Muscle of leg (tissue), 11 donors: Measurements from ENCODE around the gene RRP8. TPM values are rescaled to one million over a fixed set of nuclear protein-coding genes. Genes with fewer than 3 reads are reported as not detected.

Experiments
- DNase-seq: peaks from one replicate; pipeline ENCODE4 v3.0.0; 2013
- H3K27ac ChIP-seq: one replicate; pipeline ENCODE4 v1.5.1; 2013; ENCODE audit warnings: mild to moderate bottlenecking, low read length, control low read depth
- H3K27me3 ChIP-seq: one replicate; pipeline ENCODE4 v1.6.1; 2013; ENCODE audit warnings: low read length; ENCODE audit not compliant: control insufficient read depth, insufficient read depth
- H3K36me3 ChIP-seq: one replicate; pipeline ENCODE4 v1.6.1; 2013; ENCODE audit warnings: low read length; ENCODE audit not compliant: control insufficient read depth, insufficient read depth
- H3K4me1 ChIP-seq: one replicate; pipeline ENCODE4 v1.6.1; 2013; ENCODE audit warnings: low read length; ENCODE audit not compliant: control insufficient read depth, insufficient read depth
- H3K4me3 ChIP-seq: one replicate; pipeline ENCODE4 v1.5.1; 2013; ENCODE audit warnings: low read length, control low read depth
- H3K9me3 ChIP-seq: replicated peaks from 2 replicates; pipeline ENCODE4 v1.6.1; 2013; ENCODE audit warnings: low read depth, low read length; ENCODE audit not compliant: control insufficient read depth
- WGBS: methylation state at CpG from one replicate; pipeline ENCODE4 v1.1.5; 2013; ENCODE audit warnings: missing lambda C conversion rate; ENCODE audit not compliant: insufficient coverage; 5-methylcytosine and 5-hydroxymethylcytosine counted together
- polyA plus RNA-seq, 8 donors: library from polyadenylated mRNA; unstranded; fragments of 120-200 nt; gene quantifications; one replicate each; pipeline versions ENCODE4 v1.2.1 to v1.2.3, GENCODE V29; 2013; ENCODE audit warnings: inconsistent platforms in 1 of 8, low replicate concordance in 1 of 8; ENCODE audit not compliant: insufficient read length in 8 of 8, insufficient read depth in 1 of 8
- total RNA-seq: library from RNA; stranded (reverse); fragments of 120-200 nt; gene quantifications from one replicate; pipeline ENCODE4 v1.2.4, GENCODE V29; 2013

The RRP8 gene
- total and polyA plus RNA-seq, 9 donors = 16.7 to 24.3 (median 19.1) TPM

DNA sequence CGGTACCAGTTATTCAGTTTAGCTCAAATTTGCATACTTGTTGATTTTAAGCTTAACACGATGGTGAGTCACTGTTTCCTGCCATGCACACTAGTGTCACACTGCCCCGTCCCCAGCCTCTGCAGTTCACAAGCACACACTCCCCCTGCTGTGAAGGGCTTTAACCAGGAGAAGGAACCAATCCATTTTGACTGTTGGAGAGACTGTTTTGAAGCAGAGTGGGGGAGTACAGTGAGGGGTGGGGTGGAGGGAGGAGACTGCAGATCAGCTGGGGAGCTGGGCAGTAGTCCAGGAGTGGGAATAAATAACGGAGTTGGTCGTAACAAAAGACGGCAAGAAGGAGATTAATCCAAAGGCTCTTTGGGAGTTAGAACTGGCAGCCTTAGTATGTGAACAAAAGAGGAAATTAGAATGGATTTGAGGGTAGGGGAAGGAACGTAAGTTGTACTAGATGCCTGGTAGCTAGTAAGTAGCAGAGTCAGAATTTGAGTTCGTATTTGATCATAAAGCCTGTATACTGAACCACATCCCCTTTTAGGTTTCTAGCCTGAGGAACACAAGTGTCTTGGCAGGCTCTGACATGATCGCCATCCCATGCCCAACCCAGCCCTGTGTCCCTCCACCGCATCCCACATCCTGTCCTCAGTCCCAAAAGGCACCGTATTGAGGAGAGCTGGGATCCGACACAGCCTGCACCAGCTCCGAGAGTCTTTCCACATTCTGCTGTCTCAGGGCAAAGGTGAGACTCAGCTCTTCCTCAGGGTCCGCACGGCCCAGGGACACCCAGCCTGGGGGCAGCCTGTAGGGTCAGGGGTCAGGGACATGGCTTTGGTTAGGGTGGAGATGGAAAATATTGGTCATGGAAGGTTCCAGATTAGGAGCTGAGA, 14.9 kb upstream of the RRP8 start:
- no peaks in the 10 kb centered on the region for H3K9me3 ChIP-seq
- peak overlapping the region; percentile 84 for H3K4me3 ChIP-seq
- H3K27me3 ChIP-seq = no peaks in the 10 kb centered on the region
- peak overlapping the region; percentile 88 for H3K27ac ChIP-seq
- 21% methylated on average over 10 of the region's 15 CpGs for WGBS
- DNase-seq = peak; percentile 75
- H3K4me1 ChIP-seq = peaks cover 19% of the 10 kb centered on the region
- H3K36me3 ChIP-seq = peaks cover 42% of the 10 kb centered on the region

DNA sequence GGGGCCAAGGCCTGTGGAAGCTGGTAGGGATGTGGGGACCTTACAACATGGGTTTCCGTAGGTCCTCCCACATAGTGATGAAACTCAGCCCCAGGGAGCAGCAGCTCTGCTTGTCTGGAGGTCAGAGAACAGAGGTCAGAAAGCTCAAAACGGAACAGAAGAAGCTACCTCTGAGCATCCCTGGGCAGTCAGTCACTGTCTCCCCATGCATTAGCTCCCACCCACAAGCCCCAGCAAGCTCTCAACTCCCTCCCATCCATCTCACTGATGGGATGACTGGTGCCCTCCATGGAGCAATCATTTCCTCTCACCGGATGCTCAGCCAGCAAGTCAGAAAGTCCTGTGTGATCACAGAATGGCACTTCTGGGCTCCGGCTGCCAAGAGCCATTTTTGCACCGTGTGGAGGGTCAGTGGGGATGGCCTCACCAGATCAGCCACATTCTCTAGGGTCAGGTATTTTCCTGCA, 13.9 kb upstream of the RRP8 start:
- WGBS = 91% methylated on average over 4 of the region's 5 CpGs
- peaks cover 32% of the 10 kb centered on the region for H3K36me3 ChIP-seq
- no peak overlapping the region for H3K4me3 ChIP-seq
- no peaks in the 10 kb centered on the region for H3K9me3 ChIP-seq
- no peaks in the 10 kb centered on the region for H3K27me3 ChIP-seq
- no peak overlapping the region for H3K27ac ChIP-seq
- peaks cover 26% of the 10 kb centered on the region for H3K4me1 ChIP-seq
- DNase-seq = no peak

DNA sequence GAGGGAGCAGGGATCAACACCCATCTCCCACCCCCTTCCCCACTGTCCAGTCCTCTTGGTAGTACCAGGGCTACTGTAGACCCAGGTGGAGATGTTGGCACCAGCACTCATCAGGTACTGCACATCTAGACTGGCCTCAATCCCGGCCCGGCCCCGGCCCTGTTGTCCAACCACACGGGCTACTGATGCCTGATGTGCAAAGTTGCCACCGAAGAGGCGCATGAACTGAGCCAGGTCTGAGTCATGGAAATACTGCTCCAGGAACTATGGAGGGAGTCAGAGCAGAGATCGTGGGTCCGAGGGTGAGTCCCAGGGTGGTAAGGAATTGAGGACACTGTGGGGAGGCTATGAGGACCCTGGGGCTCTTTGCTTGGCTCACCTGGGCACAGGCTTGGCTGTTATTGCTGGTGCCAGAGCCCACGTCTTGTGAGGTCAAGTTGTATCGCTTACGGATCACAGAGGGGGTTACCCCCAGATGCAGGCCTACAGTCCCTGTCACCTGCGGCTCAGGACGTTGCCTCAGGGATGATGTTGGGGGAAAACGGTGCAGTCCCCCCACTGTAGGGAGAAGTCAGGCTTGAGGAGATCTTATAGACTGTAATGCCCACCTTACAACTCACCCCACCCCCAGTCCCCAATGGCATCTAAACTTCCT, 13.3 kb upstream of the RRP8 start:
- Histone ChIP-seq H3K36me3 (peaks cover 25% of the 10 kb centered on the region), H3K9me3 (no peaks in the 10 kb centered on the region), H3K27ac (no peak overlapping the region), H3K27me3 (no peaks in the 10 kb centered on the region), H3K4me3 (no peak overlapping the region), H3K4me1 (peaks cover 26% of the 10 kb centered on the region)
- no peak for DNase-seq
- WGBS = 89% methylated on average over 11 of the region's 14 CpGs

DNA sequence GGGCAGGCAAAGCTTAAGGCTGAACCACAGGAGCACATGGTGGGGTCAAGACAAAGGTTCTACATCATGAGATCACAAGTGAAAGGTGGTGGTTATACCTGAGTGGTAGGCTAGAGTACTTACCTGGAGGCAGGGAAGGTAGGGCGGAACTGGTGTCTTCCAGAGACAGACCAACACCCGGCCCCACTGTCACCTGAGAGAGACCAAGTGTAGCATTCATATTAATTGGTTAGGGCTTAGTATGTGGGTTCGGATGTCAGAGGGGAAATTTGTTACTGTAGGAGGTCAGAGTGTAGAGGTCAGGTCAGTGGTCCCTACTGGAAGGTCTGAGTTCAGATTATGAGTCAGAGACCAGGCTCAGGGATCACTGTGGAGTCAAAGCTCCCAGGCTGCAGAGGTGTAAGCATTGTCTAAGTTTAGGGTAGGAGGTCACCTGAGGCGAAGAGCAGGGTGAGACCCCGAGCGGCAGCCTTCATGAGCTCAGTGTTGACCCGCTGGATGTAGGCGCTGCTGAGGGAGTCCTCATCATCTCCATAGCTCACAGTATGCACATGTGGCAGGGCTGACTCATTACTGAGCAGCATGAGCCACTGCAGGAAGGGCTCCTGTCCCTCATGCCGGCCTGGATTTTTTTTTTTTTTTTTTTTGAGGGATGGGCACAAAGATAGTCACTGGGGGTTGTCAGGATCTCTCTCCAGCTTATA, 12.6 kb upstream of the RRP8 start:
- DNase-seq = no peak
- WGBS = 90% methylated on average over 7 of the region's 9 CpGs
- Histone ChIP-seq H3K27ac (no peak overlapping the region), H3K36me3 (peaks cover 31% of the 10 kb centered on the region), H3K4me1 (peaks cover 32% of the 10 kb centered on the region), H3K4me3 (no peak overlapping the region), H3K27me3 (no peaks in the 10 kb centered on the region), H3K9me3 (no peaks in the 10 kb centered on the region)

DNA sequence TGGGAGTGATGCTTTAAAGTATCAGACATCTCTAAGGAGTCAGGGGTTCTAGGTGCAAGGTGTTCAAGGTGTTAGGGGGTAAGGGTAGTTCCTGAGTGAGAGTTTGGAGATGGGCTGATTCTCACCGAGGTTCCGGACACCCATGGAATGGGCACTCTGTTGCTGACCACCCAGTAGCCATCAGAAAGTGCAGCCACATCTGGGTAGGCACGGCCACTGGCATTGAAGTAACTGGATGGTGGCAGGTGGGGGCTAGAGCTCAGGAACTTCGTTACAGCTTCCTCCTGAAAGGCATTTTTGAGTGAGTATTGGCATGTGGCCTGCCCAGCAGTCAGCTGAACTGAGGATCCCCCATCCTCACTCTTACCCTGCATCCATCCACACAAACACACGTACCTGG, 11.6 kb upstream of the RRP8 start:
- peaks cover 40% of the 10 kb centered on the region for H3K4me1 ChIP-seq

DNA sequence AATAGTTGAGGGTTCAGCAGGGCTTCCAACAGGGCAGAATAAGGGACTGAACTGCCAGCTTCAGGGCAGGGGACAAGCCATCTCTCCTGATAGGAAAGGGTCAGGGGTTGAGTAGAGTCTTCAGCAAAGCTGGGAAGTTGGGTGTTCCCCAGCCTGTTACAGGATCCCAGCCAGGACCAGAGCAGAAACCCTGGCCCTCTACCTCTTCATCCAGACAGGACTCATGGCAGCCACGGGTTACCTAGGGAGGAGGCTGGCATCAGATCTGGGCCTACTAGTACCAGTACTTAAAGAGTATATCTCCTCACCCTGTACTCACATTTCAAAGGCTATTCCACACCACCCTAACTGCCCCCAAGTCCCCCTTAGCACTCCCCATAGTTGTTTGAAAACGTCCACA, 11.0 kb upstream of the RRP8 start:
- Histone ChIP-seq H3K27ac (no peak overlapping the region), H3K36me3 (peaks cover 47% of the 10 kb centered on the region), H3K4me3 (no peak overlapping the region), H3K27me3 (no peaks in the 10 kb centered on the region), H3K9me3 (no peaks in the 10 kb centered on the region), H3K4me1 (peaks cover 44% of the 10 kb centered on the region)
- WGBS = 100% methylated on average over 1 of the region's 2 CpGs
- DNase-seq = no peak

More for the DNA sequence above, 11.6 kb upstream of the RRP8 start:
- H3K36me3 ChIP-seq = peaks cover 41% of the 10 kb centered on the region
- H3K27ac ChIP-seq = no peak overlapping the region
- H3K9me3 ChIP-seq = no peaks in the 10 kb centered on the region
- no CpG with 5 or more reads among the region's 5 CpGs for WGBS
- no peak overlapping the region for H3K4me3 ChIP-seq
- no peaks in the 10 kb centered on the region for H3K27me3 ChIP-seq
- no peak for DNase-seq

DNA sequence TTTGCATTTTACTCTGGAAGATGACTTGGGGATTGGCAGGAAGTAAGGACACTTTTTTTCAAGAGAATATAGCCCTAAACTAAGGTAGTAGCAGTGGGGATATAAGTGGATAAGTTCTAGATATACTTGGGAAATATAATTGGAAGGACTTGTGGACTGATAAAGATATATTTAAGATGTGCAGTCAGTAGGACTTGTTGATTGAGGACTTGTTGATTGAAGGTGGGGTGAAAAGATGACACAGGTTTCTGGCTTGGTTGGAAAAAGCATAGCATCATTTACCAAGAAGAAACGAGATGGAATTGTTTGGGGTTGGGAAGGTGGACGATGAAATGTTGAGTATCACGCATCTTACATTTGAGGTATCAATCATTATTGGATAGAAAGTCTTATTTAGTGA, 10.1 kb upstream of the RRP8 start:
- 100% methylated on average over 3 of the region's 3 CpGs for WGBS
- Histone ChIP-seq H3K36me3 (peaks cover 56% of the 10 kb centered on the region), H3K4me1 (peaks cover 38% of the 10 kb centered on the region)

DNA sequence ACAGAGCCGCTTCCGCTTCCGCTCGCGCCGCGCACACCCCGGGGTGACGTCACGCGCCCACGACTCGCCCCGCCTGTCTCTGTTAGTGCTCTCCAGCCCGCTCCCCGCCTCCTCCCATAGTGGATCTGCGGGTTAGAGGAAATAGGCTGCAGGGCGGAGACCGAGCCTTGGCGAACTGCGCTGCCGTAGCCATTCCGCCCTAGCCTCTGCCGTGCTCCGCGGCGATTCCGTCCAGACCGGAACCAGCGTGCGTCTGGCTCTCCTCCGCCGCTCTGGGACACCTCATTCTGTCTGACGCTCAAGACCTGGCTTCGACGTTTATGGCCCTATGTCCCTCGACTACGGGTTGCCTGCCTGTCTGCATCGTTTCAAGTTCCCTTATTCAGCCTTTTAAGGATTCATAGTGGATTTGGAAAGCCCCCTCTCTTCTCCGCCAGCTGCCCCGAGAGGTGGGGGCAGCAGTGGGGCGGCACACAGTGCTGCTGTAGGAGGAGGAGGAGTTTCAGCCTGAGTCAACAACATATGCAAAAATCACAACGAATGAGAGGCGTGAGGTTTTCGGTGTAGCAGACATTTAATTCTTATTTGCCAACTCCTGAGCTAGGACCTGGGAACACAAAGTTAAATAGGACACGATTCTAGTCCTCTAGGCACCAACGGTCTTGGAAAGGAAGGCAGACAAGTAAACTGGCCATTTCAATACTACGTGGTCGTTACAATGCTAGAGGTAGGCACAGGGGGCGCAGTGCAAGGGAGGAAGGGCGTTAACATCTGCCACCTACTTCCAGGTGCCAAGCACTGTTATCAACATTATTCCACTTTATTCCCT, 9.0 kb upstream of the RRP8 start, which contains the start of gene TAF10:
TAF10 (minus strand) TSS at position 4 of the 829 bp plus-strand sequence. CDS start 27 bp downstream, outside the sequence.
- no peaks in the 10 kb centered on the region for H3K27me3 ChIP-seq
- peaks cover 67% of the 10 kb centered on the region for H3K36me3 ChIP-seq
- H3K27ac ChIP-seq = peak within 1 kb of the TSS; percentile 97
- H3K4me1 ChIP-seq = peaks cover 35% of the 10 kb centered on the region
- H3K4me3 ChIP-seq = peak within 1 kb of the TSS; percentile 54
- H3K9me3 ChIP-seq = no peaks in the 10 kb centered on the region
- WGBS = 0% methylated on average over 38 of the region's 51 CpGs
- DNase-seq = peak; percentile 99

More for the DNA sequence above, 10.1 kb upstream of the RRP8 start:
- Histone ChIP-seq H3K4me3 (no peak overlapping the region), H3K27ac (peak overlapping the region; percentile 97), H3K27me3 (no peaks in the 10 kb centered on the region), H3K9me3 (no peaks in the 10 kb centered on the region)
- DNase-seq = no peak

DNA sequence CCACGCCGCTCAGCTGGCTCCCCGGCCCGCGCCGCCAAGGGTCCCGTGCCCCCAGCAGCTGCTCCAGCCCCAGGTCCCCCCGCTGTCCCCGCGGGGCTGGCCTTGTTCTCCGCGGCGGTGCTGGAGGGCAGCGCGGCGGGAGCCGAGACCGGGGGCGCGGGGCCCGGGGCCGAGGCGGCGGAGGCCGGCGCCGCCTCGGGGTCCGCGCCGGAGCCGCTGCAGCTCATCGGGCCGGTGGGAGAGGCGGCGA, 8.5 kb upstream of the RRP8 start:
- H3K4me3 ChIP-seq = peak overlapping the region; percentile 54
- H3K27ac ChIP-seq = peak overlapping the region; percentile 93
- H3K36me3 ChIP-seq = peaks cover 66% of the 10 kb centered on the region
- DNase-seq = no peak
- under 1% methylated on average over 36 of the region's 36 CpGs for WGBS
- no peaks in the 10 kb centered on the region for H3K9me3 ChIP-seq
- peaks cover 38% of the 10 kb centered on the region for H3K4me1 ChIP-seq
- no peaks in the 10 kb centered on the region for H3K27me3 ChIP-seq
